Activated CD8-positive, alpha-beta T cell treated with anti-CD3 and anti-CD28 coated beads for 36 hours (primary cell): ENCODE results near the gene FGF19. TPM values are rescaled to one million over a fixed set of nuclear protein-coding genes. Genes with fewer than 3 reads are reported as not detected.

Experiments
- ATAC-seq: fragments of 200-7000 bp; cut with Tn5 transposase; one replicate; pipeline ENCODE4 v1.10.0; 2021; ENCODE audit warnings: mild to moderate bottlenecking, moderate library complexity
- CTCF ChIA-PET: fragments of 350-600 bp; sonication (Branson Sonifier 250); formaldehyde crosslinking; loops from one replicate; lab custom pipeline; 2021; ENCODE audit warnings: antibody characterized with exemption; lab: Charles Lee
- POLR2A ChIA-PET: fragments of 350-600 bp; sonication (Branson Sonifier 250); formaldehyde crosslinking; loops from one replicate; lab custom pipeline; 2021; ENCODE audit warnings: antibody characterized with exemption; lab: Charles Lee
- DNase-seq: peaks from one replicate; pipeline ENCODE4 v3.0.0-alpha.2; 2020
- H3K27ac Mint-ChIP-seq: one replicate; pipeline ENCODE4 v1.8.0; 2021; ENCODE audit warnings: mild to moderate bottlenecking, mixed read lengths
- H3K27me3 Mint-ChIP-seq: one replicate; pipeline ENCODE4 v1.8.0; 2021; ENCODE audit warnings: mixed read lengths
- H3K36me3 Mint-ChIP-seq: one replicate; pipeline ENCODE4 v1.8.0; 2021; ENCODE audit warnings: low read depth, mixed read lengths
- H3K4me1 Mint-ChIP-seq: one replicate; pipeline ENCODE4 v1.8.0; 2021; ENCODE audit warnings: low read depth, mixed read lengths
- H3K4me3 Mint-ChIP-seq: one replicate; pipeline ENCODE4 v1.8.0; 2021; ENCODE audit warnings: mild to moderate bottlenecking, moderate library complexity, mixed read lengths
- H3K9me3 Mint-ChIP-seq: one replicate; pipeline ENCODE4 v1.8.0; 2021; ENCODE audit warnings: mixed read lengths
- intact Hi-C: fragments of 100-400 bp; cut with micrococcal nuclease; formaldehyde crosslinking; loops from one replicate; pipeline ENCODE4 v1.10.0; 2022
- total RNA-seq, 2 experiments: library from RNA; stranded (reverse); gene quantifications; one replicate each; pipeline ENCODE4 v1.2.3, GENCODE V29; 2021
- TF ChIP-seq, protein P1 (sequence below): fragments of 200-600 bp; IDR thresholded peaks from one replicate; pipeline ENCODE4 v1.8.0; 2022; ENCODE audit warnings: antibody characterized with exemption, mild to moderate bottlenecking

The FGF19 gene, protein sequence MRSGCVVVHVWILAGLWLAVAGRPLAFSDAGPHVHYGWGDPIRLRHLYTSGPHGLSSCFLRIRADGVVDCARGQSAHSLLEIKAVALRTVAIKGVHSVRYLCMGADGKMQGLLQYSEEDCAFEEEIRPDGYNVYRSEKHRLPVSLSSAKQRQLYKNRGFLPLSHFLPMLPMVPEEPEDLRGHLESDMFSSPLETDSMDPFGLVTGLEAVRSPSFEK
- total RNA-seq, result not detected

DNA sequence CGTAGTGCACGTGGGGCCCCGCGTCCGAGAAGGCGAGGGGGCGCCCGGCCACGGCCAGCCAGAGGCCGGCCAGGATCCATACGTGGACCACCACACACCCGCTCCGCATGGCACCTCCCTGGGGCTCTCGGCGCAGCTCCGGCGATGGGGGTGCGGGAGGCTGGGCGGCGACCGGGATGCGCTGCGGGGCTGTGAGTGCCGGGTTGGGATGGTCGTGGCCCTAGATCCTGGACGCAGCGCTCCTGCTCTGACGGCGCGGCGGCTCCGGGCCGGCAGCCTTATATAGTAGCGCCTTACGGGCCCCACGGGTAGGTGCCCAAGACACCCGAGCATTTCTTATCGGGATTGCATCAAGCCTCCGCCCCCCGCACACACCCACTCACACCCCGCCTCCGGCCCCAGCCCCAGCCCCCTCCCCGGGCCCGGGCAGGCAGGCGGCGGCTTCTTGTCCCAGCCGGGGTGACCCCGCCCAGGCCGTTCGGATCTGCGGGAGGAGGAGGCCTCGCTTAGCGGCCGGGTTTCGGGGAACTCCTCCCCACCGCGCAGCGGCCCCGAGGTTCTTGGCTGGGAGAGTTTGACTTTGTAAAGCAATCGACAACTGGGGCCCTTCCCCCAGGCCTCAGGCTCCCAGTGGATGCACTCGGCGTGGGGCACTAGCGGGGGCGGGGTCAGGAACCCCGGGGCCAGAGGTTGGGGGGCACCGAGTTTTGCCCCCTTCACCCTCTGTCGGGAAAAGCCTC lies at the start of gene FGF19:
Gene FGF19, minus strand, starts transcription at position 255 of the 740 bp plus-strand sequence. Its CDS starts 146 bp downstream, at position 109.
- Mint-ChIP-seq H3K36me3 (no peaks in the 10 kb centered on the region), H3K4me3 (no peak within 1 kb of the TSS), H3K9me3 (no peaks in the 10 kb centered on the region), H3K27me3 (peaks cover 52% of the 10 kb centered on the region), H3K4me1 (peaks cover 4% of the 10 kb centered on the region), H3K27ac (no peak within 1 kb of the TSS)
- CTCF ChIA-PET, result interaction anchor here (1.3 to 1.6 kb wide), 2 partner anchors 11 to 12 kb away, joined by 3 to 6 read pairs; no protein-coding TSS in a partner anchor
- POLR2A ChIA-PET, result interaction anchor here (1.2 kb wide), 1 partner anchor 97 kb away, joined by 5 read pairs; no protein-coding TSS in a partner anchor
- TF ChIP-seq, protein P1, sequence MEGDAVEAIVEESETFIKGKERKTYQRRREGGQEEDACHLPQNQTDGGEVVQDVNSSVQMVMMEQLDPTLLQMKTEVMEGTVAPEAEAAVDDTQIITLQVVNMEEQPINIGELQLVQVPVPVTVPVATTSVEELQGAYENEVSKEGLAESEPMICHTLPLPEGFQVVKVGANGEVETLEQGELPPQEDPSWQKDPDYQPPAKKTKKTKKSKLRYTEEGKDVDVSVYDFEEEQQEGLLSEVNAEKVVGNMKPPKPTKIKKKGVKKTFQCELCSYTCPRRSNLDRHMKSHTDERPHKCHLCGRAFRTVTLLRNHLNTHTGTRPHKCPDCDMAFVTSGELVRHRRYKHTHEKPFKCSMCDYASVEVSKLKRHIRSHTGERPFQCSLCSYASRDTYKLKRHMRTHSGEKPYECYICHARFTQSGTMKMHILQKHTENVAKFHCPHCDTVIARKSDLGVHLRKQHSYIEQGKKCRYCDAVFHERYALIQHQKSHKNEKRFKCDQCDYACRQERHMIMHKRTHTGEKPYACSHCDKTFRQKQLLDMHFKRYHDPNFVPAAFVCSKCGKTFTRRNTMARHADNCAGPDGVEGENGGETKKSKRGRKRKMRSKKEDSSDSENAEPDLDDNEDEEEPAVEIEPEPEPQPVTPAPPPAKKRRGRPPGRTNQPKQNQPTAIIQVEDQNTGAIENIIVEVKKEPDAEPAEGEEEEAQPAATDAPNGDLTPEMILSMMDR, result no peak
- intact Hi-C loops, result loop anchor here (10.0 kb wide), 2 partner anchors 111 to 181 kb away; partner anchors contain the start of gene FGF3
- ATAC-seq (no peak), DNase-seq (peak; percentile 20)

DNA sequence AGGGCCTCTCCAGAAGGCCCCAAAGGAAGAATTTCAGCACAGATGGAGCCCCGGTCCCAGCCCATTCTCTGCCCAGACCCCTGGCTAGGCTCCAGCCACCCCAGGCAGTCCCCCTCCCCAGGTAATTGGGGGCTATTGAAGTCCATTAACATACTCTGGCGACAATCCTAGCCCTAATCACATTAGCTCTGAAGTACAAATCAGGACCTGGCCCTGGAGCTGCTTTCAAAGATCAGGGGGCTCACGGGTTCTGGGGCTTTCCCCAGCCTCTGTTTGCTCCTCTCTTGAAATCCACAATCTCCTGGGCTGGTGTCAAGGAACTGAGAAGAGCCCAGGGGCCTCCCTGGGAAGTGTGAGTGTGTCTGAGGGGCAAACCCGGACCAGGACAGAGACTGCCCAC lies 49.1 kb upstream of the FGF19 start:
- no peak for ATAC-seq
- H3K27me3 Mint-ChIP-seq, result peaks cover 6% of the 10 kb centered on the region
- ChIA-PET POLR2A (no interaction called here), CTCF (no interaction called here)
- no peaks in the 10 kb centered on the region for H3K36me3 Mint-ChIP-seq
- intact Hi-C loops, result no loop called here
- no peak overlapping the region for H3K4me3 Mint-ChIP-seq
- H3K4me1 Mint-ChIP-seq, result no peaks in the 10 kb centered on the region
- TF ChIP-seq, protein P1, result no peak
- H3K9me3 Mint-ChIP-seq, result no peaks in the 10 kb centered on the region
- H3K27ac Mint-ChIP-seq, result no peak overlapping the region
- DNase-seq, result no peak

DNA sequence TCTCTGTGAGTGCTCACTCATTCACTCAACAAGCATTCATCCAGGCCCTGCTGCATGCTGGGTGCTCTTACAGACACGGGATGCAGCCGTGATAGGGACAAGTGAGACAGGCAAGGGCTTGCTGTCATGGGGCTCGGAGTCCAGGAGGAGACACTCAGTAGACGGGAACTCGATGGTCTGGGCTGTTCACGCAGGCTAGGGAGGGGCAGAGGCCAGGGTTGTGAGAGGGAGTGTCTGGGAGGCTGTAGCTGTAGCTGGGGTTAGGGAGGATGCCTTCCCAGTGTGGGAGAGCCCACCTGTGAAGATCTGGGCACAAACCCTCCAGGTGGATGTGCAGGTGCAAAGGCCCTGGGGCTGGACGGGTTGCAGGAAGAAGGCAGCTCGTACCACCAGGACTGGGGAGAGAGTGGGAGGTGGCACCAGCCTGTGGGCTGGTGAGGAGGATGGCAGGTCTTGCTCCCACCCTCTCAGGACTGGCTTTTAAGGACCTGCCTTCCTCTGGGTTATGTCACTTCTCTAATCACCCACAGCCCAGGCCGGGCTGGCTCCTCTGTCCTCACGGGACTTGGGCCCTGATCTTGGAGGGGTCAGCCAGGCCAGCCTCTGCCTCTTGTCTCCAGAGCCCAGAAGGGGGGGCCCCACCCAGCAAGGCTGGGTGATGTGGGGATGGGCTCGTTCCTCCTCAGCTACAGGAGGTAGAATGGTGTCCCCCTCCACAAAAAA lies 47.2 kb upstream of the FGF19 start:
- TF ChIP-seq, protein P1, result no peak
- Mint-ChIP-seq H3K4me1 (no peaks in the 10 kb centered on the region), H3K27ac (no peak overlapping the region), H3K36me3 (no peaks in the 10 kb centered on the region), H3K9me3 (no peaks in the 10 kb centered on the region), H3K27me3 (peaks cover under 1% of the 10 kb centered on the region), H3K4me3 (no peak overlapping the region)
- POLR2A ChIA-PET, result interaction anchor here (1.4 kb wide), 1 partner anchor 9 kb away, joined by 3 read pairs; no protein-coding TSS in a partner anchor
- intact Hi-C loops, result no loop called here
- no peak for ATAC-seq
- no peak for DNase-seq
- CTCF ChIA-PET, result no interaction called here

DNA sequence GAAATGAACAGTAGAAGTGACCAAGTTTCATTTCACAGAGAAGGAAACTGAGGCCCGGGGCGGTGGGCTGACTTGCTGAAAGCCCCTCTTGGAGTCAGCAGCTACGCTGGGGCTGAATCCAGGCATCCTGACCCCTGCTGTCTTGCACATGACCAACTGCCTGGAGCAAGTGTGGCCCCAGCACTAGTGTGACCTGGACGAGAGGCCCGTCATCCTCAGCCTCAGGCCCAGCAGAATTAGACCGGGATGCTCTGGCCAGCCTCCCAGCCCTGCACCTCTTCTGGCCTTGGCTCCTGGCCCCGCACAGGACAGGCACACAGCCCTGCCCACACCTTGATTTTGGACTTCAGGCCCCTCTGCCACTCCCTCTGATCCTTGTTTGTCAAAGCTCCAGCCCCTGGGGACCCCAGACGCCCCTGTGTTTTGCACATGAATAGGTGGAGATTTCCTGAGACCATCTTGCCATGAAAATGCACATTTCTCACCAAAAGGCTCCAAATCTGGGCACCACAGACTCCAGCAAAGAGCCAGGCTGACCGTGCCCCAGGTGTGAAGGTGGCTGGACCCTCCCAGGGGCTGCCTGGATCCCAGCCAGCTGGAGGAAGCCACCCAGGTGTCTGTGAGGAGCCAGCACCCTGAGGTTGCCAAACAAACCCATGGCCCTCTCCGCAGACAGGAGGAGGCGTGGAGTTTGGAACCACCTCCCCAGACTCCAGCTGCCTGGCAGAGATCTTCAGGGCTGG lies 46.5 kb upstream of the FGF19 start:
- no peak for ATAC-seq

More for the DNA sequence above, 46.5 kb upstream of the FGF19 start:
- no peak for DNase-seq
- H3K27ac Mint-ChIP-seq, result no peak overlapping the region
- H3K4me1 Mint-ChIP-seq, result no peaks in the 10 kb centered on the region
- intact Hi-C loops, result no loop called here
- POLR2A ChIA-PET, result no interaction called here
- H3K4me3 Mint-ChIP-seq, result no peak overlapping the region
- H3K27me3 Mint-ChIP-seq, result peaks cover 2% of the 10 kb centered on the region
- TF ChIP-seq, protein P1, result no peak
- no peaks in the 10 kb centered on the region for H3K36me3 Mint-ChIP-seq
- CTCF ChIA-PET, result no interaction called here
- no peaks in the 10 kb centered on the region for H3K9me3 Mint-ChIP-seq
